Stomach (tissue), 9 donors: ENCODE data around the gene GCH1. TPM values are rescaled to one million over a fixed set of nuclear protein-coding genes. Genes with fewer than 3 reads are reported as not detected.
A peak's percentile ranks its signal among the peaks of the same experiment; 100 is the strongest.

Experiments
- DNase-seq, 2 donors: peaks; one replicate each; pipeline versions ENCODE4 v3.0.0 to v3.0.0-alpha.2; 2013 to 2019
- H3K27ac ChIP-seq, 5 donors: fragments of 200-600 bp in 4 of 5; sonication (generic) in 4 of 5; one replicate each; pipeline ENCODE4 v1.5.1; 2013 to 2019; ENCODE audit warnings: mild to moderate bottlenecking in 1 of 5, moderate library complexity in 1 of 5
- H3K27me3 ChIP-seq, 3 donors: fragments of 200-600 bp; sonication (generic); one replicate each; pipeline ENCODE4 v1.5.1; 2017 to 2019; ENCODE audit warnings: mixed run types in 1 of 3
- H3K36me3 ChIP-seq, 4 donors: fragments of 200-600 bp; sonication (generic); 1 replicate in 3 of 4; 2 replicates in 1 of 4; pipeline ENCODE4 v1.5.1; 2016 to 2019
- H3K4me1 ChIP-seq, 4 donors: fragments of 200-600 bp; sonication (generic); one replicate each; pipeline ENCODE4 v1.5.1; 2016 to 2019
- H3K4me3 ChIP-seq, 4 donors: fragments of 200-600 bp; sonication (generic) in 3 of 4; one replicate each; pipeline ENCODE4 v1.5.1; 2016 to 2019; ENCODE audit warnings: mild to moderate bottlenecking in 1 of 4
- H3K9me3 ChIP-seq, 4 donors: fragments of 200-600 bp; sonication (generic); one replicate each; pipeline ENCODE4 v1.5.1; 2016 to 2019
- EP300 ChIP-seq: sonication (generic); formaldehyde crosslinking; IDR thresholded peaks from one replicate; pipeline ENCODE4 v1.6.1; 2017; ENCODE audit warnings: antibody characterized with exemption
- POLR2A ChIP-seq, 4 donors: fragments of 450-650 bp; IDR thresholded peaks; one replicate each; pipeline ENCODE4 v1.6.1; 2016; ENCODE audit warnings: antibody characterized with exemption in 4 of 4, control low read depth in 2 of 4, mild to moderate bottlenecking in 1 of 4, moderate library complexity in 1 of 4
- POLR2AphosphoS5 ChIP-seq, 3 donors: sonication (generic); formaldehyde crosslinking; IDR thresholded peaks; one replicate each; pipeline ENCODE4 v1.6.1; 2016; ENCODE audit warnings: antibody characterized with exemption in 3 of 3
- WGBS, 5 donors: extraction: QIAGEN DNeasy Blood & Tissue Kit in 3 of 5; methylation state at CpG; one replicate each; pipeline versions ENCODE4 v1.1.5 to v1.1.7; 2013 to 2018; 5-methylcytosine and 5-hydroxymethylcytosine counted together
- intact Hi-C: fragments of 100-400 bp; cut with DNase I; formaldehyde crosslinking; loops from one replicate; pipeline ENCODE4 v1.15.1; 2023; ENCODE audit warnings: low total_unique reads
- polyA plus RNA-seq, 3 donors: library from polyadenylated mRNA; stranded (reverse); fragments of 200-250 nt; gene quantifications; one replicate each; pipeline ENCODE4 v1.2.3, GENCODE V29; 2013
- total RNA-seq, 5 donors: library from RNA; depleted of rRNA; stranded (reverse); fragments of >200 nt; gene quantifications; one replicate each; pipeline versions ENCODE4 v1.1.0 to v1.2.3, GENCODE V29; 2014 to 2016
- TF ChIP-seq, protein P1 (sequence below), 7 experiments: fragments of 450-650 bp in 4 of 7; fragments of 200-600 bp in 3 of 7; sonication (generic) in 3 of 7; IDR thresholded peaks; one replicate each; pipeline ENCODE4 v1.5.1; 2016 to 2019; ENCODE audit warnings: antibody characterized with exemption in 7 of 7, control low read depth in 2 of 7, mild to moderate bottlenecking in 1 of 7
- donor health status: healthy with polysubstance abuse.
- donor health status: Bipolar disorder and iron deficiency.
- donor health status: healthy.

GCH1 gene
- total and polyA plus RNA-seq, 8 donors, result 0.58 to 52.1 (median 10.4) TPM

- H3K4me1 ChIP-seq, result no peaks in the 10 kb centered on the region
- H3K27ac ChIP-seq, result no peak overlapping the region
- H3K4me3 ChIP-seq, result no peak overlapping the region
- intact Hi-C loops, result no loop called here
- TF ChIP-seq POLR2AphosphoS5 (IDR thresholded peaks at IDR 0.05), result no peak
- no peak for TF ChIP-seq EP300
- TF ChIP-seq, protein P1, sequence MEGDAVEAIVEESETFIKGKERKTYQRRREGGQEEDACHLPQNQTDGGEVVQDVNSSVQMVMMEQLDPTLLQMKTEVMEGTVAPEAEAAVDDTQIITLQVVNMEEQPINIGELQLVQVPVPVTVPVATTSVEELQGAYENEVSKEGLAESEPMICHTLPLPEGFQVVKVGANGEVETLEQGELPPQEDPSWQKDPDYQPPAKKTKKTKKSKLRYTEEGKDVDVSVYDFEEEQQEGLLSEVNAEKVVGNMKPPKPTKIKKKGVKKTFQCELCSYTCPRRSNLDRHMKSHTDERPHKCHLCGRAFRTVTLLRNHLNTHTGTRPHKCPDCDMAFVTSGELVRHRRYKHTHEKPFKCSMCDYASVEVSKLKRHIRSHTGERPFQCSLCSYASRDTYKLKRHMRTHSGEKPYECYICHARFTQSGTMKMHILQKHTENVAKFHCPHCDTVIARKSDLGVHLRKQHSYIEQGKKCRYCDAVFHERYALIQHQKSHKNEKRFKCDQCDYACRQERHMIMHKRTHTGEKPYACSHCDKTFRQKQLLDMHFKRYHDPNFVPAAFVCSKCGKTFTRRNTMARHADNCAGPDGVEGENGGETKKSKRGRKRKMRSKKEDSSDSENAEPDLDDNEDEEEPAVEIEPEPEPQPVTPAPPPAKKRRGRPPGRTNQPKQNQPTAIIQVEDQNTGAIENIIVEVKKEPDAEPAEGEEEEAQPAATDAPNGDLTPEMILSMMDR (IDR thresholded peaks at IDR 0.05), result no peak
- TF ChIP-seq POLR2A (IDR thresholded peaks at IDR 0.05), result no peak
- H3K36me3 ChIP-seq, result peaks cover 0 to 9% (median 2%) of the 10 kb centered on the region in 4 donors
- no peaks in the 10 kb centered on the region for H3K27me3 ChIP-seq
- no peak for DNase-seq
- WGBS, 5 donors, result 75 to 80% (median 76%) methylated on average over 3 of the region's 3 CpGs
- H3K9me3 ChIP-seq, result no peaks in the 10 kb centered on the region
Observed at GRCh38 chr14:54840336-54840735, 62.3 kb downstream of the GCH1 start.

- Histone ChIP-seq H3K36me3 (peaks cover 0 to 9% (median 2%) of the 10 kb centered on the region in 4 donors), H3K27me3 (no peaks in the 10 kb centered on the region), H3K27ac (no peak overlapping the region), H3K4me1 (no peaks in the 10 kb centered on the region), H3K4me3 (no peak overlapping the region), H3K9me3 (no peaks in the 10 kb centered on the region)
- TF ChIP-seq EP300 (no peak), POLR2AphosphoS5 (IDR thresholded peaks at IDR 0.05) (peak in 1 of 3 donors; percentile 7)
- intact Hi-C loops, result no loop called here
- DNase-seq, result no peak
- WGBS, 5 donors, result 58 to 71% (median 59%) methylated on average over 3 of the region's 3 CpGs
Observed at GRCh38 chr14:54839701-54840119, 62.9 kb downstream of the GCH1 start.

- Histone ChIP-seq H3K4me1 (no peaks in the 10 kb centered on the region), H3K4me3 (no peak overlapping the region), H3K36me3 (peaks cover 0 to 9% (median 2%) of the 10 kb centered on the region in 4 donors), H3K27me3 (no peaks in the 10 kb centered on the region), H3K27ac (no peak overlapping the region), H3K9me3 (no peaks in the 10 kb centered on the region)
- intact Hi-C loops, result no loop called here
- 89 to 97% (median 93%) methylated on average over 10 of the region's 10 CpGs for WGBS, 5 donors
- DNase-seq, result no peak
- TF ChIP-seq POLR2A (IDR thresholded peaks at IDR 0.05) (no peak), EP300 (no peak), POLR2AphosphoS5 (IDR thresholded peaks at IDR 0.05) (no peak)
- TF ChIP-seq, protein P1 (IDR thresholded peaks at IDR 0.05), result no peak
Observed at GRCh38 chr14:54838931-54839512, 63.6 kb downstream of the GCH1 start.

DNA sequence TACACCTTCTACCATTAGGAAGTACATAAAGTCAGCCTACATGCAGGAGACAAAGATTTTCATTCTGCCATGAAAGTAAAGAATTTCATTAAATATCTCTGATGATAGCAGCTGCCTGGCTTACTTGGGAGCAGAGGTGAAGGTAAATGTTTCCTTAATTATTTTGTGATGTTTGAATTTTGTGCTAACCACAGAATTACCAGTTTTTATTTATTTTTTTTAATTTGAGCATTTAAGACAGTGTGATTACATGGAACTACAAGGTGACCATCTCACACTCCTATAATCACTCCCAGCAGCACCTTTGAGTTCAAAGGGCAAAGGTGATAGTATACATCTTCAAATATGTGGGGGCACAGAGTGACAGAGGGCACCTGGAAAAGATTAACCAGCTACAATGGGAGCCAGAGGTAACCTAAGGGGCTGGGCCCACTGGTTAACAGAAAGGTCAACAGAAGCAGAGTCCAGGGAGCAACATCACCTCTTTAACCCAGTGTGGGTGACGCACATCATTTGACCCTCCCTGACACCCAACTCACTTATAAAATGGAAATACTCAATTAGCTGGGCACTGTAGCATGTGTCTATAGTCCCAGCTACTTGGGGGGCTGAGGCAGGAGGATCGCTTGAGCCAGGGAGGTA, 65.0 kb downstream of the GCH1 start:
- intact Hi-C loops, result no loop called here
- Histone ChIP-seq H3K36me3 (peaks cover 0 to 9% (median 2%) of the 10 kb centered on the region in 4 donors), H3K9me3 (no peaks in the 10 kb centered on the region), H3K4me3 (no peak overlapping the region), H3K4me1 (no peaks in the 10 kb centered on the region), H3K27me3 (no peaks in the 10 kb centered on the region), H3K27ac (no peak overlapping the region)
- WGBS, 5 donors, result 85 to 95% (median 93%) methylated on average over 2 of the region's 2 CpGs
- TF ChIP-seq, protein P1 (IDR thresholded peaks at IDR 0.05), result no peak
- TF ChIP-seq POLR2A (IDR thresholded peaks at IDR 0.05) (no peak), POLR2AphosphoS5 (IDR thresholded peaks at IDR 0.05) (no peak), EP300 (no peak)
- no peak for DNase-seq

- peaks cover 0 to 4% (median 2%) of the 10 kb centered on the region in 4 donors for H3K36me3 ChIP-seq
- no peak overlapping the region for H3K4me3 ChIP-seq
- no peaks in the 10 kb centered on the region for H3K4me1 ChIP-seq
- H3K27me3 ChIP-seq, result no peaks in the 10 kb centered on the region
- TF ChIP-seq, protein P1 (IDR thresholded peaks at IDR 0.05), result no peak
- TF ChIP-seq POLR2AphosphoS5 (IDR thresholded peaks at IDR 0.05), result no peak
- TF ChIP-seq POLR2A (IDR thresholded peaks at IDR 0.05), result no peak
- no peak for TF ChIP-seq EP300
- WGBS, 5 donors, result 33 to 58% (median 52%) methylated on average over 2 of the region's 2 CpGs
- no peak for DNase-seq
- H3K27ac ChIP-seq, result no peak overlapping the region
- intact Hi-C loops, result no loop called here
- no peaks in the 10 kb centered on the region for H3K9me3 ChIP-seq
Observed at GRCh38 chr14:54836231-54836630, 66.4 kb downstream of the GCH1 start.
